IMR-90 (cell line): ENCODE measurements around the gene CD96. TPM values are rescaled to one million over a fixed set of nuclear protein-coding genes. Genes with fewer than 3 reads are reported as not detected.

ENCODE experiments used
- ATAC-seq: fragments of 200-7000 bp; cut with Tn5 transposase; 2 replicates; pipeline ENCODE4 v1.9.1; 2020; ENCODE audit warnings: low read depth, mild to moderate bottlenecking, moderate library complexity
- BruUV-seq: library from RNA; stranded (reverse); fragments of 400-500 nt; replicated peaks from 2 replicates; lab custom pipeline; 2021; lab: Mats Ljungman, UMichigan
- CTCF ChIA-PET: fragments of 300-600 bp; formaldehyde crosslinking; extraction: SDS; loops from one replicate; lab custom pipeline; 2021; ENCODE audit warnings: antibody characterized with exemption; lab: Yijun Ruan, JAX
- POLR2A ChIA-PET: fragments of 300-600 bp; sonication (Branson Sonifier 250); formaldehyde crosslinking; loops from one replicate; lab custom pipeline; 2022; ENCODE audit warnings: antibody characterized with exemption; ENCODE audit not compliant: unreplicated experiment; lab: Charles Lee
- DNase-seq: peaks from one replicate; pipeline ENCODE4 v3.0.0; 2013
- H2AFZ ChIP-seq: replicated peaks from 2 replicates; pipeline ENCODE3; 2013; ENCODE audit warnings: low read length, mild to moderate bottlenecking; ENCODE audit not compliant: poor library complexity
- H2AK5ac ChIP-seq: 2 replicates; pipeline ENCODE4 v1.6.1; 2013; ENCODE audit warnings: low read depth, low read length, inconsistent platforms
- H2AK9ac ChIP-seq: replicated peaks from 2 replicates; pipeline ENCODE3; 2013; ENCODE audit warnings: mild to moderate bottlenecking, low read depth, low read length, moderate library complexity; ENCODE audit not compliant: poor library complexity
- H2BK120ac ChIP-seq: 2 replicates; pipeline ENCODE4 v1.6.1; 2013; ENCODE audit warnings: low read depth, low read length, inconsistent platforms
- H2BK15ac ChIP-seq: 3 replicates; pipeline ENCODE4 v1.6.1; 2013; ENCODE audit warnings: low read depth, low read length, inconsistent platforms
- H2BK20ac ChIP-seq: 2 replicates; pipeline ENCODE4 v1.6.1; 2013; ENCODE audit warnings: low read depth, mild to moderate bottlenecking, inconsistent platforms, low read length, moderate library complexity
- H2BK5ac ChIP-seq: 2 replicates; pipeline ENCODE4 v1.6.1; 2013; ENCODE audit warnings: mild to moderate bottlenecking, low read depth, low read length, inconsistent platforms; ENCODE audit not compliant: poor library complexity, severe bottlenecking
- H3K14ac ChIP-seq: replicated peaks from 2 replicates; pipeline ENCODE4 v1.6.1; 2013; ENCODE audit warnings: low read depth, low read length, inconsistent platforms
- H3K18ac ChIP-seq: 2 replicates; pipeline ENCODE4 v1.6.1; 2013; ENCODE audit warnings: low read depth, low read length, control low read depth
- H3K23ac ChIP-seq: 2 replicates; pipeline ENCODE4 v1.6.1; 2013; ENCODE audit warnings: low read depth, low read length, inconsistent platforms
- H3K27ac ChIP-seq: 2 replicates; pipeline ENCODE4 v1.5.1; 2013; ENCODE audit warnings: mild to moderate bottlenecking, control low read depth, low read length; ENCODE audit not compliant: insufficient read depth
- H3K27me3 ChIP-seq: 2 replicates; pipeline ENCODE4 v1.6.1; 2013; ENCODE audit warnings: low read length; ENCODE audit not compliant: control insufficient read depth, insufficient read depth
- H3K36me3 ChIP-seq: 2 replicates; pipeline ENCODE4 v1.6.1; 2013; ENCODE audit warnings: low read length, mixed read lengths; ENCODE audit not compliant: control insufficient read depth, insufficient read depth
- H3K4ac ChIP-seq: 2 replicates; pipeline ENCODE4 v1.6.1; 2013; ENCODE audit warnings: low read depth, low read length, inconsistent platforms
- H3K4me1 ChIP-seq: 2 replicates; pipeline ENCODE4 v1.6.1; 2013; ENCODE audit warnings: low read length, mixed read lengths; ENCODE audit not compliant: control insufficient read depth, insufficient read depth
- H3K4me2 ChIP-seq: 2 replicates; pipeline ENCODE4 v1.6.1; 2013; ENCODE audit warnings: low read depth, mild to moderate bottlenecking, control low read depth, low read length, moderate library complexity
- H3K4me3 ChIP-seq: 2 replicates; pipeline ENCODE4 v1.5.1; 2013; ENCODE audit warnings: low read depth, mild to moderate bottlenecking, control low read depth, low read length, moderate library complexity; ENCODE audit not compliant: insufficient read depth
- H3K56ac ChIP-seq: 2 replicates; pipeline ENCODE4 v1.6.1; 2013; ENCODE audit warnings: low read length, inconsistent platforms; ENCODE audit not compliant: insufficient read depth; ENCODE audit errors: extremely low read depth
- H3K79me1 ChIP-seq, 2 experiments: 2 replicates each; pipeline ENCODE4 v1.6.1; 2013; ENCODE audit warnings: low read length in 2 of 2, inconsistent platforms in 1 of 2, low read depth in 1 of 2
- H3K9ac ChIP-seq: 2 replicates; pipeline ENCODE4 v1.6.1; 2013; ENCODE audit warnings: low read depth, low read length, control low read depth
- H3K9me1 ChIP-seq: 2 replicates; pipeline ENCODE4 v1.6.1; 2013; ENCODE audit warnings: low read length, inconsistent platforms; ENCODE audit not compliant: insufficient read depth
- H3K9me3 ChIP-seq: 2 replicates; pipeline ENCODE4 v1.6.1; 2013; ENCODE audit warnings: low read length; ENCODE audit not compliant: control insufficient read depth, insufficient read depth
- H4K20me1 ChIP-seq: 2 replicates; pipeline ENCODE4 v1.6.1; 2013; ENCODE audit warnings: low read length, inconsistent platforms; ENCODE audit not compliant: insufficient read depth
- H4K5ac ChIP-seq: 2 replicates; pipeline ENCODE4 v1.6.1; 2013; ENCODE audit warnings: mild to moderate bottlenecking, low read depth, low read length, control low read depth
- H4K8ac ChIP-seq, 2 experiments: 2 replicates each; pipeline ENCODE4 v1.6.1; 2013; ENCODE audit warnings: low read depth in 2 of 2, low read length in 2 of 2, control low read depth in 1 of 2, inconsistent platforms in 1 of 2
- H4K91ac ChIP-seq: 2 replicates; pipeline ENCODE4 v1.6.1; 2013; ENCODE audit warnings: low read depth, low read length, inconsistent platforms; ENCODE audit not compliant: insufficient read depth
- BHLHE40 ChIP-seq: fragments of 150-350 bp; IDR thresholded peaks from 2 replicates; pipeline ENCODE4 v1.6.1; 2016; ENCODE audit warnings: mild to moderate bottlenecking, low read depth, low read length
- CHD1 ChIP-seq: IDR thresholded peaks from 2 replicates; pipeline ENCODE4 v1.6.1; 2012; ENCODE audit warnings: low read depth, low read length, improper control_type of control experiment
- ELK1 ChIP-seq: fragments of 150-350 bp; IDR thresholded peaks from 2 replicates; pipeline ENCODE4 v1.6.1; 2016; ENCODE audit warnings: low read depth, mild to moderate bottlenecking, low read length, moderate library complexity, borderline replicate concordance
- MXI1 ChIP-seq: IDR thresholded peaks from 2 replicates; pipeline ENCODE4 v1.6.1; 2012; ENCODE audit warnings: low read depth, mild to moderate bottlenecking, low read length, moderate library complexity, borderline replicate concordance
- NFE2L2 ChIP-seq: fragments of 150-350 bp; IDR thresholded peaks from 2 replicates; pipeline ENCODE4 v1.6.1; 2016; ENCODE audit warnings: low read depth, mild to moderate bottlenecking, low read length
- USF2 ChIP-seq: fragments of 150-350 bp; IDR thresholded peaks from 2 replicates; pipeline ENCODE4 v1.6.1; 2017; ENCODE audit warnings: mild to moderate bottlenecking, antibody characterized with exemption, low read length, low read depth
- WGBS, 2 experiments: methylation state at CpG; one replicate each; pipeline versions ENCODE4 v1.1.5 to v1.1.7; 2013; ENCODE audit warnings: missing lambda C conversion rate in 2 of 2; ENCODE audit not compliant: insufficient read length in 1 of 2; ENCODE audit errors: extremely low coverage in 2 of 2; 5-methylcytosine and 5-hydroxymethylcytosine counted together
- dilution Hi-C: fragments of 300-500 bp; cut with HindIII; formaldehyde crosslinking; loops from one replicate; pipeline ENCODE4 v1.14.3; 2018; ENCODE audit warnings: low sequenced_read_pairs; ENCODE audit not compliant: unreplicated experiment
- in situ Hi-C: fragments of 300-500 bp; cut with MboI; formaldehyde crosslinking; loops from 3 replicates; pipeline ENCODE4 v1.14.3; 2019; ENCODE audit warnings: low sequenced_read_pairs, inconsistent platforms, mixed read lengths
- intact Hi-C: fragments of 100-400 bp; cut with micrococcal nuclease; formaldehyde crosslinking; loops from 2 replicates; pipeline ENCODE4 v1.10.0; 2022
- polyA plus RNA-seq, 3 experiments: library from polyadenylated mRNA; depleted of rRNA; stranded (reverse); fragments of >200 nt; gene quantifications; 2 replicates each; pipeline ENCODE4 v1.2.3, GENCODE V29; 2012; ENCODE audit warnings: low replicate concordance in 1 of 3
- total RNA-seq: library from RNA; depleted of rRNA; stranded (reverse); fragments of >200 nt; gene quantifications from 2 replicates; pipeline ENCODE4 v1.2.3, GENCODE V29; 2012
- TF ChIP-seq, protein P1 (sequence below): conservative IDR thresholded peaks from 2 replicates; pipeline ENCODE4 v1.5.1; 2012; ENCODE audit warnings: mild to moderate bottlenecking, low read depth, low read length, improper control_type of control experiment

CD96 gene
- total and polyA plus RNA-seq, 2 of the 4 experiments (the other 2 are of a cell fraction), result 0.05 to 0.18 TPM

- dilution Hi-C loops, result no loop called here
- ChIA-PET CTCF (no interaction called here), POLR2A (no interaction called here)
- in situ Hi-C loops, result no loop called here
- no peak for ATAC-seq
- Histone ChIP-seq H3K23ac (no peak overlapping the region), H3K14ac (no peak overlapping the region), H3K27ac (no peak overlapping the region), H3K4me2 (no peak overlapping the region), H3K79me1 (no peaks in the 10 kb centered on the region), H2AK5ac (no peak overlapping the region), H3K4me3 (no peak overlapping the region), H2AK9ac (no peak overlapping the region), H3K9ac (no peak overlapping the region), H3K36me3 (no peaks in the 10 kb centered on the region), H4K8ac (no peak overlapping the region), H2AFZ (no peak overlapping the region), H3K27me3 (0 out of 2 replicates have a peak, but pooled peaks cover 4% of the 10 kb centered on the region), H3K56ac (no peak overlapping the region), H3K4ac (no peak overlapping the region), H3K9me3 (no peaks in the 10 kb centered on the region), H2BK5ac (no peak overlapping the region), H2BK120ac (no peak overlapping the region), H3K4me1 (peaks cover 5% of the 10 kb centered on the region), H2BK20ac (no peak overlapping the region), H3K9me1 (no peaks in the 10 kb centered on the region), H2BK15ac (no peak overlapping the region), H4K5ac (no peak overlapping the region), H3K18ac (no peak overlapping the region), H4K91ac (no peak overlapping the region), H4K20me1 (no peaks in the 10 kb centered on the region)
- no CpG with 5 or more reads among the region's 4 CpGs for WGBS, 2 experiments
- intact Hi-C loops, result no loop called here
- TF ChIP-seq NFE2L2, result no peak
- TF ChIP-seq USF2, result no peak
- no peak for TF ChIP-seq ELK1
- no peak for TF ChIP-seq MXI1
- no peak for TF ChIP-seq BHLHE40
- no peak for TF ChIP-seq CHD1
- TF ChIP-seq, protein P1, sequence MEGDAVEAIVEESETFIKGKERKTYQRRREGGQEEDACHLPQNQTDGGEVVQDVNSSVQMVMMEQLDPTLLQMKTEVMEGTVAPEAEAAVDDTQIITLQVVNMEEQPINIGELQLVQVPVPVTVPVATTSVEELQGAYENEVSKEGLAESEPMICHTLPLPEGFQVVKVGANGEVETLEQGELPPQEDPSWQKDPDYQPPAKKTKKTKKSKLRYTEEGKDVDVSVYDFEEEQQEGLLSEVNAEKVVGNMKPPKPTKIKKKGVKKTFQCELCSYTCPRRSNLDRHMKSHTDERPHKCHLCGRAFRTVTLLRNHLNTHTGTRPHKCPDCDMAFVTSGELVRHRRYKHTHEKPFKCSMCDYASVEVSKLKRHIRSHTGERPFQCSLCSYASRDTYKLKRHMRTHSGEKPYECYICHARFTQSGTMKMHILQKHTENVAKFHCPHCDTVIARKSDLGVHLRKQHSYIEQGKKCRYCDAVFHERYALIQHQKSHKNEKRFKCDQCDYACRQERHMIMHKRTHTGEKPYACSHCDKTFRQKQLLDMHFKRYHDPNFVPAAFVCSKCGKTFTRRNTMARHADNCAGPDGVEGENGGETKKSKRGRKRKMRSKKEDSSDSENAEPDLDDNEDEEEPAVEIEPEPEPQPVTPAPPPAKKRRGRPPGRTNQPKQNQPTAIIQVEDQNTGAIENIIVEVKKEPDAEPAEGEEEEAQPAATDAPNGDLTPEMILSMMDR, result no peak
- no TSS peak for BruUV-seq
- no peak for DNase-seq
These were observed 108.6 kb downstream of the CD96 start for GRCh38 chr3:111650378-111651275.
